ENCODE data around the gene DNAJC7.

Gene DNAJC7

DNA sequence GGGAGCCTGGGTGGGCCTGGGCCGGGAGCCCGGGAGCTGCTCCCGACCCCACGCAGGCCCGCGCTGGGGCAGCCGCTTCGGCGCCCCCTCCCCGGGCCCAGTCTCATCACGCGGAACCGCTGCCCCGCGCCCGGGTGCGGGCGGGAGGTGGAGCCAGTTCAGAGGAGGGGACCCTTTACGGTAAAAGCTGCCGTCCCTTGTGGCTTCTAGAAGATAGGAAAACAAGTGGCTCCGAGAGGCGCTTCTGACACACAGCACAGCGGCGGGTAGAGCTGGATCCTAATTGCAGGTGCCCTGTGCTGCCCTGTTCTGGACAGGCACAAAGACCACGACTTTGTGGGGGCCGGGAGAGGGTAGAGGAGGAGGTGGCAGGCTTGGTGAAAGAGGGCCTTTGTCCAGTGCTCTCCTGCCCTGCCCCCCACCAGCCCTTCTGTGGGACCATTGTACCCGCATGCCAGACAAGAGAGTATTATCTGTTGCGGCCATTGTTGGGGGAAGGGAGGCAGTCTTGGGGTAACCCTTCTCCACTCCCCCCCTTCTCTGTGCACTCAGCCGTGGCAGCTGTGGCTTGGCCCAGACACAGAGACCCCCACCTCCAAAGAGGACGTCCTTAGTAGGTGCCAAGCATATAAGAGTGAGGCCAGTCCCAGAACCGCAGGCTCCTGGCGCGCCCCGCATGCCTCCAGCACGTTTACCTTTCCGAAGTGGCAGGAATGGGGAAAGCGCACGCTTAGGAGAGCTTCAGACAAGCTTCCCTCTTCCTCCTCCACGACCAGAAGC is 49.9 kb downstream of the DNAJC7 start:
- H3K79me2 ChIP-seq (ENCODE audit: control insufficient read depth, insufficient read depth, low read length, unreplicated experiment): peaks cover 46% of the 10 kb centered on the region
- peak overlapping the region; percentile 62 for H2AFZ ChIP-seq (ENCODE audit: low read length, unreplicated experiment)
- peaks cover 26% of the 10 kb centered on the region for H3K4me1 ChIP-seq (ENCODE audit: control insufficient read depth, insufficient read depth, low read length, unreplicated experiment)
- peak overlapping the region; percentile 81 for H3K4me3 ChIP-seq (ENCODE audit: low read depth, low read length)
- peak overlapping the region; percentile 60 for H3K27ac ChIP-seq (ENCODE audit: low read depth, low read length)
- peaks cover 18% of the 10 kb centered on the region; the same call in 1 of the 2 replicates for H3K36me3 ChIP-seq (ENCODE audit: insufficient read depth, low read length)
- no peaks in the 10 kb centered on the region for H3K27me3 ChIP-seq (ENCODE audit: insufficient read depth, low read length)

GRCh38 chr17:41966463-41967140 is 50.6 kb downstream of the DNAJC7 start, which contains the start of gene CNP:
Gene CNP, plus strand, starts transcription at chr17:41966795. Its CDS starts 90 bp downstream, at chr17:41966885.
- Histone ChIP-seq H3K27ac (ENCODE audit: low read depth, low read length) (peak within 1 kb of the TSS; percentile 60), H3K36me3 (ENCODE audit: insufficient read depth, low read length) (peaks cover 14% of the 10 kb centered on the region; the same call in 1 of the 2 replicates), H3K79me2 (ENCODE audit: control insufficient read depth, insufficient read depth, low read length, unreplicated experiment) (peaks cover 43% of the 10 kb centered on the region), H3K4me1 (ENCODE audit: control insufficient read depth, insufficient read depth, low read length, unreplicated experiment) (peaks cover 26% of the 10 kb centered on the region), H3K4me3 (ENCODE audit: low read depth, low read length) (peak within 1 kb of the TSS; percentile 81), H3K27me3 (ENCODE audit: insufficient read depth, low read length) (no peaks in the 10 kb centered on the region), H2AFZ (ENCODE audit: low read length, unreplicated experiment) (peak within 1 kb of the TSS; percentile 62)

GRCh38 chr17:41965694-41966462 is 51.4 kb downstream of the DNAJC7 start:
- H3K4me1 ChIP-seq (ENCODE audit: control insufficient read depth, insufficient read depth, low read length, unreplicated experiment): peaks cover 24% of the 10 kb centered on the region
- peaks cover 12% of the 10 kb centered on the region; the same call in 1 of the 2 replicates for H3K36me3 ChIP-seq (ENCODE audit: insufficient read depth, low read length)
- no peaks in the 10 kb centered on the region for H3K27me3 ChIP-seq (ENCODE audit: insufficient read depth, low read length)
- H3K4me3 ChIP-seq (ENCODE audit: low read depth, low read length): peak overlapping the region; percentile 81
- peaks cover 39% of the 10 kb centered on the region for H3K79me2 ChIP-seq (ENCODE audit: control insufficient read depth, insufficient read depth, low read length, unreplicated experiment)
- peak overlapping the region; percentile 13; the same call in 1 of the 2 replicates for H3K27ac ChIP-seq (ENCODE audit: low read depth, low read length)
- H2AFZ ChIP-seq (ENCODE audit: low read length, unreplicated experiment): peak overlapping the region; percentile 11

DNA sequence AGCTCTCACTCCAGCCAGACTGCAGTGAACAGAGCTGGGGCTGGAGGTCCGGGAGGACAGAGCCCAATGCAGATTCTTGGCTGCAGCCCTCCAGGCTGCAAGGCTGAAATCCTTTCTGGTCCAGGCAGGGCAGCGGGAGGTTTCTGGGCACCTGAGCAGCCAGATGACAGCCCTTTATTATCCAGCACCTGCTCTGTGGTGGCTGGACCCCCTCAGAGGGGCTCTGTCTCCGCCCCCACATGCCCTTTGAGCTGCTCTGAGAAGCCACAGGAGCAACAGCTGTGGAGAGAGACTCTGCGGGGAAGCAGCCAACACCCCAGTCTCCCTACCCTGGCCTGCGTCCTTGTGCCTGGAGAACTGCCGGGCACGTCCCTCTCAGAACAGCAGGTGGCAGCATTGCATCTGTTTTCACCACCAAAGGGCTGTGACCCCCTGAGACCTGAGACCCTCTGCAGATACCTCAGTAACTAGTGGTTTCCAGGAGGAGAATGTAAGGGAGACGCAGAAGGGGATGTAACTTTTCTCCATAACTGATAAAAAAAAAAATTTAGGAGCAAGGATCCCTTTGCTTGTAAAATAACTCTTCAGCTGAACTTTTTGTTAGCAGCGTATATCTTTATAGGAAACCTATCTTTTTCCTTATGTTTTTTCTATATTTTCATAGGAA is 54.3 kb downstream of the DNAJC7 start:
- H3K27ac ChIP-seq (ENCODE audit: low read depth, low read length): no peak overlapping the region
- H3K36me3 ChIP-seq (ENCODE audit: insufficient read depth, low read length): no peaks in the 10 kb centered on the region
- H3K4me1 ChIP-seq (ENCODE audit: control insufficient read depth, insufficient read depth, low read length, unreplicated experiment): peaks cover 19% of the 10 kb centered on the region
- no peak overlapping the region for H2AFZ ChIP-seq (ENCODE audit: low read length, unreplicated experiment)
- peaks cover 13% of the 10 kb centered on the region for H3K79me2 ChIP-seq (ENCODE audit: control insufficient read depth, insufficient read depth, low read length, unreplicated experiment)
- no peak overlapping the region for H3K4me3 ChIP-seq (ENCODE audit: low read depth, low read length)
- H3K27me3 ChIP-seq (ENCODE audit: insufficient read depth, low read length): no peaks in the 10 kb centered on the region

DNA sequence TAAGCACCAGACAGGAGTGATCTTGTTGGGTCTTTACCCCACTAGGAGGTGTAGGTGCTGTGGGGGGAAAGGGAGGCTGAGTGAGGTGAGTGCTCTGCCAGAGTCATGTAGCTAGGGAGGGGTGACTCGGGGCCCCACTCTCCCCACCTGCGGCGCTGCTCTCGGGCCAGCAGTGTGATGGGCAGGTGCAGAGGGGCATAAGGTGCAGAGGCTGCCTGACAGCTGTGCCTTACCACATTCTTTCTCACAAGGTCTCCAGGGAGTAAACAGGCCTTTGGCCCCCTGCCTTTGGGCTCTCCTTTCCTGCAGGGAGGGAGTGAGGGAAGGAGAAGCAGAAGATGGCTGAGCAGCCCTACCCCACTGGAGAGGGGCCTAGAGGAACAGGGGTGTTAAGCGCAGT is 55.1 kb downstream of the DNAJC7 start:
- Histone ChIP-seq H2AFZ (ENCODE audit: low read length, unreplicated experiment) (no peak overlapping the region), H3K36me3 (ENCODE audit: insufficient read depth, low read length) (no peaks in the 10 kb centered on the region), H3K79me2 (ENCODE audit: control insufficient read depth, insufficient read depth, low read length, unreplicated experiment) (peaks cover 5% of the 10 kb centered on the region), H3K4me1 (ENCODE audit: control insufficient read depth, insufficient read depth, low read length, unreplicated experiment) (peaks cover 24% of the 10 kb centered on the region), H3K27ac (ENCODE audit: low read depth, low read length) (no peak overlapping the region), H3K27me3 (ENCODE audit: insufficient read depth, low read length) (no peaks in the 10 kb centered on the region), H3K4me3 (ENCODE audit: low read depth, low read length) (no peak overlapping the region)

DNA sequence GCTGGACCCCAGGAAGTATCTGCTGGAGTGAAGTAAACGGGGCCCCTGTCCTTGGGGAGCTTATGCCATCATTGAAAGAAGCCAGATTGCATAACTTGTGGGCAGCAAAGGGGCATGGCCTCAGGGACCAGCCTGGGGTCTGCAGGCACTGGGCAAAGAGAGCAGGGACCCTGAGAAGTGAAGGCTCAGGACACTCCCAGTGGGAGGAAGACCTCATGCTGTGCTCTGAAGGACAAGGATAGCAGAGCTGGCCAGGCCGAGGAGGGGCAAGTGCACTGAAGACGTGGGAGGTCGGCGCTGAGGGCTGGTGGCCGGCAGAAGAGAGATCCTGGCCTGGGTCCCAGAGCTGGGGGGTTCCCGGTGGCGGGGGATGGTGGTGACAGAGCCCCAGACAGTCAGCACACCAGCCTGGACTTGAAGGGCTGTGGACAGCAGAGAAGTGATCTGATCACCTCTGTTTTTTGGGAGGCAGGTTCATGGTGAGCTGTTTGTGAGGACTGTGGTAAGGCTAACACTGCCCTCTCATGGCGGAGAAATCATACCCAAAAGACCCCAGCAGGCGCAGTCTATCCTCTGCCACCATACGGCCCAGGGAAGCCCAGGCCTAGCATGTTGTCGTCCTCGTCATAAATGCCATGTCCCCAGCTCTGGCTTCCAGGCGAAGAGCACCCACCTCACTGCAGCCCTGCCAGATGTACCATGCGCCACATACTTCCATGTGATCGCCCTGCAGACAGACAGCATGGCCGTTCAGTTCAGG is 57.7 kb downstream of the DNAJC7 start:
- no peak overlapping the region for H3K4me3 ChIP-seq (ENCODE audit: low read depth, low read length)
- no peaks in the 10 kb centered on the region for H3K27me3 ChIP-seq (ENCODE audit: insufficient read depth, low read length)
- H3K36me3 ChIP-seq (ENCODE audit: insufficient read depth, low read length): no peaks in the 10 kb centered on the region
- H3K79me2 ChIP-seq (ENCODE audit: control insufficient read depth, insufficient read depth, low read length, unreplicated experiment): no peaks in the 10 kb centered on the region
- H3K4me1 ChIP-seq (ENCODE audit: control insufficient read depth, insufficient read depth, low read length, unreplicated experiment): peaks cover 21% of the 10 kb centered on the region
- peak overlapping the region; percentile 6; the same call in 1 of the 2 replicates for H3K27ac ChIP-seq (ENCODE audit: low read depth, low read length)
- H2AFZ ChIP-seq (ENCODE audit: low read length, unreplicated experiment): no peak overlapping the region

DNA sequence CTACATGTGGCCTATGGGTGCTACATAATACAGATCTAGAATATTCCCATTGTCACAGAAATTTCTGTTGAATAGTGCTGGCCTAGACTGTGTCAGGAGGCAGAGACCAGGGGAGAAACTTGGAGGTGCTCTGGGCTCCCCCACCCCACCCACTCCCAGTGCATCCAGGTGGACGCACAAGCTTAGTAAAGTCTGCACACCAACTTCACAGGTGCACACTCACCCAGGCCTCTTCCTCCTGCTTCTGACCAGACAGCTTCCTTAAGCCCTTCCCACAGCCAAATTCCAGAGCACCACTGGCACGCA is 58.3 kb downstream of the DNAJC7 start:
- no peaks in the 10 kb centered on the region for H3K79me2 ChIP-seq (ENCODE audit: control insufficient read depth, insufficient read depth, low read length, unreplicated experiment)
- H3K4me1 ChIP-seq (ENCODE audit: control insufficient read depth, insufficient read depth, low read length, unreplicated experiment): peaks cover 21% of the 10 kb centered on the region
- H3K27me3 ChIP-seq (ENCODE audit: insufficient read depth, low read length): no peaks in the 10 kb centered on the region
- no peak overlapping the region for H3K27ac ChIP-seq (ENCODE audit: low read depth, low read length)
- H3K36me3 ChIP-seq (ENCODE audit: insufficient read depth, low read length): no peaks in the 10 kb centered on the region
- H2AFZ ChIP-seq (ENCODE audit: low read length, unreplicated experiment): no peak overlapping the region
- H3K4me3 ChIP-seq (ENCODE audit: low read depth, low read length): no peak overlapping the region

GRCh38 chr17:41957869-41958439 is 59.3 kb downstream of the DNAJC7 start:
- H3K79me2 ChIP-seq (ENCODE audit: control insufficient read depth, insufficient read depth, low read length, unreplicated experiment): no peaks in the 10 kb centered on the region
- no peaks in the 10 kb centered on the region for H3K36me3 ChIP-seq (ENCODE audit: insufficient read depth, low read length)
- H3K27me3 ChIP-seq (ENCODE audit: insufficient read depth, low read length): no peaks in the 10 kb centered on the region
- peaks cover 21% of the 10 kb centered on the region for H3K4me1 ChIP-seq (ENCODE audit: control insufficient read depth, insufficient read depth, low read length, unreplicated experiment)
- no peak overlapping the region for H3K4me3 ChIP-seq (ENCODE audit: low read depth, low read length)
- no peak overlapping the region for H2AFZ ChIP-seq (ENCODE audit: low read length, unreplicated experiment)
- no peak overlapping the region for H3K27ac ChIP-seq (ENCODE audit: low read depth, low read length)

DNA sequence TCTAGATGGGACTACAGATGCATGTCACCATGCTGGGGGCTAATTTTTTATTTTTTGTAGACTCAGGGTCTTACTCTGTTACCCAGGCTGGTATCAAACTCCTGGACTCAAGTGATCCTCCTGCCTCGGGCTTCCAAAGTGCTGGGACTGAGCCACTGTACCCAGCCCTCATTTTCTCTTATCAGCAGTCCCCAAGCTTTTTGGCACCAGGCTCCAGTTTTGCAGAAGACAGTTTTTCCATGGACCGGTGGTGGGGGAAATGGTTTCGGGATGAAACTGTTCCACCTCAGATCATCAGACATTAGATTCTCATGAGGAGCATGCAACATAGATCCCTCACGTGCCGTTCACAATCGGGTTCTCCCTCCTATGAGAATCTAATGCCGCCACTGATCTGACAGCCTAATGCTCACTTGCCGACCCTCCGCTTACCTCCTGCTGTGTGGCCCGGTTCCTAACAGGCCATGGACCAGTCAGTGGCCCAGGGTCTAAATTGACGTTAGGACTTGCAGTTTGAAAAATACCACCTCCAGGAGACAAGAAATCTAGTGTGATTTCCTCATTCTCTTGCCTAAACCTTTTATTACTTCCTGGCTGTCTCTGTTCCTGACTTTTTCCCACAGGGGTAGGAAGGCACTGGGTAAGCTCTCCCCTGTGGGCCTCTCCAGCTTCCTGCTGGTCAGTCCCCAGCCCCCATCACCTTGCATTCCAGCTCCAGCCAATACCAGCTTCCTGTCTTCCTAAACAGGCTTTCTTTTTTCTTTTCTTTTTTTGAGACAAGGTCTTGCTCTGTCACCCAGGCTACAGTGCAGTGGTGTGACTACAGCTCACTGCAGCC is 60.0 kb downstream of the DNAJC7 start:
- H3K4me3 ChIP-seq (ENCODE audit: low read depth, low read length): no peak overlapping the region
- no peak overlapping the region for H3K27ac ChIP-seq (ENCODE audit: low read depth, low read length)
- no peaks in the 10 kb centered on the region for H3K36me3 ChIP-seq (ENCODE audit: insufficient read depth, low read length)
- no peak overlapping the region for H2AFZ ChIP-seq (ENCODE audit: low read length, unreplicated experiment)
- no peaks in the 10 kb centered on the region for H3K79me2 ChIP-seq (ENCODE audit: control insufficient read depth, insufficient read depth, low read length, unreplicated experiment)
- no peaks in the 10 kb centered on the region for H3K27me3 ChIP-seq (ENCODE audit: insufficient read depth, low read length)
- H3K4me1 ChIP-seq (ENCODE audit: control insufficient read depth, insufficient read depth, low read length, unreplicated experiment): peaks cover 21% of the 10 kb centered on the region

All from ACC112 (cell line).